NK-92 (cell line): ENCODE data around the gene PRICKLE1.

Experiments
- DNase-seq: peaks from one replicate; lab custom pipeline; 2025; ENCODE audit not compliant: unreplicated experiment; lab: John Stamatoyannopoulos, UW

Gene PRICKLE1

GRCh38 chr12:42588524-42589464, 752 bp downstream of the PRICKLE1 start:
- no peak for DNase-seq

DNA sequence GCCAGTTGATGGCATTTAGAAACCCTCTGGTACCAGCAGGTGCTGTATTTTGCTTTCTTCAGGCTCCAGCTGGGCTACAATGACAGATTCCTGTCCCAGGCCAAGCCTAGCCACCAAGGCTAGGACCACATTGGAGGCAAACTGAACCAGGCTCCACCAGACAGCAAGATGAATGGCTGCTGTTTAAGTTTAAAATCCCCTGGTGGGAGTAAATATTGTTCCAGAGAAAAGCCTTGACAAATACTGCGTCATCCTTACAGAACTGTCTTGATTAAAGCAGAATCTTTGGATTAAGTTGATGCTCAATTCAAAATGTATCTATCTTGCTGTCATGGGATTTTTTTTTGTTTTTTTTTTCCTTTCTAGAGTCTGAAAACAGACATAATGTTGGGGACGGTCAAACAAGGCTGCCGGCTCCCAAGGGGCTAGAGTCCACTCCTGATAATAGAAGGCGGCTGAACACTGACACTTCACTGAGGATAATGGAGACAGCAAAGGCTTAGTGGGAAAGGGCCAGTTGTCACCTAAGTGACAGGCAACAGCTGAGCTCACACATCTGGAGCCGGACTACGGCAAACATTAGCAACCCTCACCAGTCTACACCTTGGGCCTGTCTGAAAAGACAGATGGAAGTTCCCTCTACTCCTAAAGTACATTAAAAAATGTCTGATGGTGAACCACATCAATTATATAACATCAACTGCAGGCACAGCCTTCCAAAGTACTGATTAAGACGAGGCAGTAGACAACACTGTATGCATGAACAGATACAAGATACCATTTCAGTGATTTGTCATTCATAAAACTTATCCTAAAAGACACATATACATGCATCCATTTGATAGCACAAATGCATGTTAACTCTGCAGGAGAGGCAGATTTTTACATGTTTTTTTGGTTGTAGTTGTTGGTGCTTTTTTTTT, 1.7 kb downstream of the PRICKLE1 start:
- no peak for DNase-seq

DNA sequence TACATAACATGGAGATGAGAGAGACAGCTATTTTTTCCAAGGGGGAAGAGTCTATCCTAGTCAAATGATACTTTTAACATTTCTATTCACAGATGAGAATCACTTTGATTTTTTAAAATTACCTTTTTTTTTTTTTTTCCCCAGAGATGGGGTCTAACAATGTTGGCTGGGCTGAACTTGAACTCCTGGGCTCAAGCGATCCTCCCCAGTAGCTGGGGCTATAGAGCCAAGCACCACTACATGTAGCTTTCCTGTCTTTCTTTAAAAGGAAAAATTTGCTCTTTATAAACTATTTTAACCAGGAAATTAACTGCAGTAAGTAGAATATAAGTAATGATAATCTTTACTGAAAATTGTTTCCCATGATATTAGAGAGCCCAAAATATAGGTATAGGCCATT, 3.3 kb downstream of the PRICKLE1 start:
- DNase-seq: no peak

DNA sequence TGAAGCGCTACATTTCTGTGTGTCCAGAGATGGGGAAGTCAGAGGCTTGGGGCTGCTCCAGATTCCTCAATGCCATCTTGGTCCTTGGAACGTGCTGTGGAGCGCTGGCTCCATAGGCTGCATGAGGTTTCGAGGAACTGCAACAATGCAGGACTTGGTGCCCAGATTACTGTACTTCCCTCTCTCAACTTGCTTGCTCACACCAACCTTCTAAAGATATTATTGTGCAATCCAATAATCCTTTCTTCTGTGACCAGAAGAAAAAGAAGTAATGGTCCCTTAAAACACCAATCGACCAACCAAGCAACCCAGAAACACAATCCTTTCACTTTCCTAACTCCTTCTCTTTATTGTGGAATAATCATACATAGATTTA, 3.7 kb downstream of the PRICKLE1 start:
- DNase-seq: no peak

DNA sequence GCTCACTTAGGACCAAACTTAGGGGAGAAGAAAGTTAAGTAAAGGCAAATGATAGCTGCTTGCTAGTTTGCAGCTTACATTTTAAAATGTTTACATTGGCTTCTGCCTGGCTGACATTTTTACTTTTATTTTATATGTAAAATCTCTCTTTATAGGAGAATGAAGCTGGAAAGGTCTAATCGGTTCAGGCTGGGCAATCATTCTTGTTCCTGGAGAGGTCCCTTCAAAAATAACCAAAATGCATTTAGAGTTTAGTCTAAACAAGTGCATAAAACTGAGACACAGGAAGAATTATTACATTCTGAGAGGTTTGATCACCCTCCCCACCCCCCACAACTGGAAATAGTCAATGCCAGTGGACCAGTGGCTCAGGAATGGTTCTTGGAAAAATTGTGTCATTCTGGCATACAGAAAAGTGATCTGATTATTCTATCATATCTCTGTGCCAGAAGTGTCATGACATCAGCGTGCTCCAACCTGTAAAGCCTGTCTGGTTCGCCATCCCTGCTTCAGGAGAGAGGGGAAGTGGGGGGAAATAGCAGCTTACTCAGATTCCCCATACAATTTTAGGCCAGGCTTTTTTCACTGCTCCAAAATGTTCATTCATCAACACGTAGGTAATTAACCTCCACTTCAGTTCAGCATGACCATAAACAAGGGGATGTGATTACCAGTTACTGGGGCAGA, 4.2 kb downstream of the PRICKLE1 start:
- no peak for DNase-seq

DNA sequence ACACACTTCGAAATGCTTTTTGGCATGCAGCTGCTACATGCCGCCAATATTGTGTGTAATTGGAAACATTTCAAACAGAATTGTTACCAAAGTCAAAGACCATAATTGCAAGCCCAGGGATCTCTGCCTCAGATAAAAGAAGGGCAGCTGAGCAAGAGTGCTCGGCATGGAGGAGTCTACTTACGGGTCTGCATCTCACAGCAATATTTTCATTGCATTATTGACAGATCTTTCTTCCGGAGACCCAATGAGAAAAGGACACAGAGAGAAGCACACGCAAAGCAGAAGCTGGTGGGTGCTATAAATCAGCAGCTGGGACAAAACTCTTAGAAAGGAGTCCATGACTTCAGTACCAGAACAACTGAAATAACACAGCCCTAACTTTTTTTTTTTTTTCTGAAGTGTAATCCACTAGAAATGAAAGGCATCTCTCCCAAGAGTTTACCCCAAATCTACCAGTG, 4.9 kb downstream of the PRICKLE1 start:
- DNase-seq: no peak

- no peak for DNase-seq
Observed at GRCh38 chr12:42583016-42583415, 6.5 kb downstream of the PRICKLE1 start.

DNA sequence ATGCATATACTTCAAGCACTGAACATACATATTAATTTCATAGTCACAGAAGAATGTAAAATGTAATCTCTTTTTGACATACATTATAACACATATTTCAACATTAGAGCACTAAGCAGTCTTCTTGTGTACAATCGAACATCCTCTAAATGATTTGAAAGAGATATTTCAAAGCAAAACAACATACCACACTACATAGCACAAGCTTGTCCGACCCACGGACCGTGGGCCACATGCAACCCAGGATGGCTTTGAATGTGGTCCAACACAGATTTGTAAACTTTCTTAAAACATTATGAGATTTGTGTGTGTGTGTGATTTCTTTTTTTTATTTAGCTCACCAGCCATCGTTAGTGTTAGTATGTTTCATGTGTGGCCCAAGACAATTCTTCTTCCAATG, 7.0 kb downstream of the PRICKLE1 start:
- no peak for DNase-seq

DNA sequence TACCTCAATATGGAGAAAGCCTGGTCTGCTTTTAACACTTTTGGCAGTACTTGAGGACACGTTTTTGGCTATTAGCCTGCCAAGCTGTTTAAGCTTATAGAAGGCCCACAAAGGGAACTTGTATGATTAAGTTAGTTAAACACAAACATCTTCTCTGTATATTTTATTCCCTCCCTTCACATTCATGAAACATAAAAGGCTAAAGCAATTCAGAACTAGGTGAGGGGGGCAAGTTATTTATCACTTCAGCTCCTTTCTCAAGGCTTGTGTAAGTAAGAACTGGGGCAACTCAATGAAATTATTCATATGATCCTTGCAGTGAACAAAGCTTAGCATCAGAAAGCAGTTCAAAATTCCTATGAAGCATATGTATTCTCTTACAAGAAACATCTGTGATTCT, 7.5 kb downstream of the PRICKLE1 start:
- no peak for DNase-seq

GRCh38 chr12:42576374-42576773, 13.2 kb downstream of the PRICKLE1 start:
- DNase-seq: no peak

DNA sequence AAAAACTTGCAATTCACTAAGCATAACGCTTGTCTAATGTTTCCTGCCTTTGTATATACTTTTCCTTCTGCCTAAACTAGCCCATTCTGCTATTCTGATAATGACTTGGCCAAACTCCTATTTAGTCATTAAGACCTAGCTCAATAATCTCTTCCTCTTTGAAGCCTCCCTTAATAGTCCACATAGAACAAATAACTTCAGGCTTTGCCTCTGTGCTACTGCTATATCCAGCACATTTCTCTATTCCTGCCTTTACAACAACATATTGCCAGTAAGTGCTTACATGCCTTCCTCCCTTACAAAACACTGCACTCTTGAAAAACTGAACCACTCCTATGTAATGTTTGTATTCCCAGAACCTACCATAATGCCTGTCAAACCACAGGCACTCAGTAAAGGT, 13.8 kb downstream of the PRICKLE1 start:
- DNase-seq: no peak

DNA sequence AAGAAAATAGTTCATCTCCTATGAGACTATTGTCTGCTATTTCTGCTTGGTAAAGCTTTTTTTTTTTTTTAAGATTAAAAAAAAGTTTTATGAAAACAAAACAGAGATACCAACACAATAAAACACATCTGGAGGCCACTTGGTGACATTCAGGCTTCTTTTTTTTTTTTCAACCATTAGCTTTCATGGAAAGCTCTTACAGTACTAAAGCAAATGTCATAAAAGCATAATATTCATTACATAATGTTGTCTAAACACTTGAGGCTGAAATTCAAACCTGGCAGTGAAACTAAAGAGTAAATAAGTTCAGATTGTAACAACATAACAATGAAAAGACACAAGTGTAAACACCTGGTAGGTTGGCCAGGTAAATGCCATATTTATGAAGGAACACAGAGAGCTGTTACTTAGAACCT, 14.7 kb downstream of the PRICKLE1 start:
- DNase-seq: no peak

DNA sequence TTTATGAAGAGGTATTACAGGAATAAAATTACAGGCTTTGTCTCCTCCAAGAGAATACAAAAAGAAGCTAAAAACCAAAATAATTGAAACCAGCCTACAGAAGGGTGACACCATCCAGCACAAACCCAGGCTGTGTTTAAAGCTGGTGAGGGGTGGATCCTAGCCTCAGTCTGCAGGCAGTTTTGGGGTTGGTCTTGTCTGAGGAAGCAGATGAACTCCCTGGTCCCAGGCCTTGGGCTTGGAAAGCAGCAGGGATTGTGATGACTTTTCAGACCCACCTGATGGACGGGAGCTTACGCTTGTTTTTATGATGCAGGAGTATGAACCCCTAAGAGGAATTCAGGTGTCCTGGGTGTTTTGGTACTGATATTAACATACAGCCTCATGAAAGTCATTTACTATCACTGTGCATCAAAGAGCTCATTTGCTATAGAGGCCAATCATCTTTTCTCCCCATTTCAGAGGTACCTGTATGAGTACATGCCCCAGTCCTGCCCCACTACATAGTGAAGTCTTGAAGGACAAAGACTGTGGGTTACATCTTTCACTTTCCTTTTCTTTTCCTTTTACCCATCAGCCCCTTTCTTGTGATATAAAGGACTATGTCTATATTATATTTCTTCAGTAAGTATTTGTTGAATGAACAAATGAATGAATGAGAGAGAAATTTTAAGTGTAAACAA, 18.1 kb downstream of the PRICKLE1 start:
- no peak for DNase-seq

GRCh38 chr12:42570076-42570475, 19.5 kb downstream of the PRICKLE1 start:
- no peak for DNase-seq

- no peak for DNase-seq
Observed at GRCh38 chr12:42568952-42569915, 20.3 kb downstream of the PRICKLE1 start.

- no peak for DNase-seq
Observed at GRCh38 chr12:42565633-42566032, 23.9 kb downstream of the PRICKLE1 start.

- DNase-seq: no peak
Observed at GRCh38 chr12:42564996-42565395, 24.6 kb downstream of the PRICKLE1 start.

- no peak for DNase-seq
Observed at GRCh38 chr12:42564556-42564955, 25.0 kb downstream of the PRICKLE1 start.

DNA sequence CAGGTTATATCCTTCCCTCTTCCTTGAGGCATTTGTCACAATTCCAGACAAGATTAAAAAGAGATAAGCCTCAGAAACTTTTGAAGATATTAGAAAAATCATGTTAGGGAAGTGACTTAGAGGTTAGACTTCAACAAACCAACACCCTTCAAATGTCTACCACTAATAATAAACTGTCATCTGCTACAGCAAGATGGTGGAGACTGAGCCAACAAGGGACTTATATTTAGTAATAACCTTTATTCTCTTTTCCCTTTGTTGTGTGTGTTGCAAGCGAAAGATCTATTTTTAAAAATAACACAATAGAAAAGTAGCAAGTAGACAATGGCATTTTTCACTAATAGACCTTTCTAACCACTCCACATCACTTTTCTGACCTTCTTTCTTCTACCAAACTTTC, 28.6 kb downstream of the PRICKLE1 start:
- no peak for DNase-seq
